ENCODE results near the gene GMEB2.

Gene GMEB2

GRCh38 chr20:63579017-63579694 is 47.7 kb downstream of the GMEB2 start:
- H3K9me3 ChIP-seq (ENCODE audit: control insufficient read depth in 1 of 2, low read length in 2 of 2): no peaks in the 10 kb centered on the region
- H3K4me3 ChIP-seq (ENCODE audit: low read depth in 1 of 2, low read length in 2 of 2): no peak overlapping the region
- no peak overlapping the region for H3K27ac ChIP-seq (ENCODE audit: low read depth, low read length)
- H3K4me1 ChIP-seq (ENCODE audit: control insufficient read depth in 1 of 2, insufficient read depth in 2 of 2, low read length in 2 of 2): peaks cover 5 to 12% of the 10 kb centered on the region in 2 donors
- H3K36me3 ChIP-seq (ENCODE audit: control insufficient read depth in 1 of 2, insufficient read depth in 2 of 2, low read length in 2 of 2): no peaks in the 10 kb centered on the region
- peaks cover 14 to 36% of the 10 kb centered on the region in 2 donors for H3K27me3 ChIP-seq (ENCODE audit: control insufficient read depth in 1 of 2, insufficient read depth in 2 of 2, low read length in 2 of 2)
- H3K9ac ChIP-seq (ENCODE audit: low read depth in 1 of 2, low read length in 2 of 2): no peak overlapping the region

- Histone ChIP-seq H3K27me3 (ENCODE audit: control insufficient read depth in 1 of 2, insufficient read depth in 2 of 2, low read length in 2 of 2) (peaks cover 14 to 36% of the 10 kb centered on the region in 2 donors), H3K36me3 (ENCODE audit: control insufficient read depth in 1 of 2, insufficient read depth in 2 of 2, low read length in 2 of 2) (no peaks in the 10 kb centered on the region), H3K4me1 (ENCODE audit: control insufficient read depth in 1 of 2, insufficient read depth in 2 of 2, low read length in 2 of 2) (peaks cover 5 to 15% of the 10 kb centered on the region in 2 donors), H3K4me3 (ENCODE audit: low read depth in 1 of 2, low read length in 2 of 2) (no peak overlapping the region), H3K9ac (ENCODE audit: low read depth in 1 of 2, low read length in 2 of 2) (no peak overlapping the region), H3K27ac (ENCODE audit: low read depth, low read length) (no peak overlapping the region), H3K9me3 (ENCODE audit: control insufficient read depth in 1 of 2, low read length in 2 of 2) (no peaks in the 10 kb centered on the region)
Measured at GRCh38 chr20:63578224-63579016, 48.5 kb downstream of the GMEB2 start.

DNA sequence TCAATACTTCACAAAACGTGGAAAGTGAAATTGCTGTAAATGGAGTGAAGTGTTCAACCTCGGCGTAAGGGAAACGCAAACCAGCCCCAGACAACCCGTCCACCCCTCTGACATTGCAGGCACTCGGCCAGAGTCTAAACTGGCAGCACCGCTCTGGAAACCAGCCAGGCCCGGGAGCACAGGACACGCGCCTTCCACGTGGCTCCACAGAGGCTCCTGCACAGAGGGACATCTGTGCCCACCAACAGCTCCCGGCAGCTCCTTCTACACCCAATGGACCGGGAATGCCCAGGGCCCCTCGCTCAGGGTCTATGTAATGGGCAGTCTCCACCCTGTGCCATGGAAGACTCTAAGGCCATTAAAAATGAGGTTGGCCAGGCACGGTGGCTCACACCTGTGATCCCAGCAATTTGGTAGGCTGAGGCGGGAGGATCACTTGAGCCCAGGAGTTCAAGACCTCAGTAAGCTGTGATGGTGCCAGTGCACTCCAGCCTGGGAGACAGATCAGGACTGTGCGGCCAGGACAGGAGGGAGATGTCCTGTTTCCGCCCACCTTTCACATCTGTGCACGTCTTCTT is 49.5 kb downstream of the GMEB2 start:
- Histone ChIP-seq H3K27ac (ENCODE audit: low read depth, low read length) (no peak overlapping the region), H3K27me3 (ENCODE audit: control insufficient read depth in 1 of 2, insufficient read depth in 2 of 2, low read length in 2 of 2) (peaks cover 14 to 28% of the 10 kb centered on the region in 2 donors), H3K9me3 (ENCODE audit: control insufficient read depth in 1 of 2, low read length in 2 of 2) (no peaks in the 10 kb centered on the region), H3K4me3 (ENCODE audit: low read depth in 1 of 2, low read length in 2 of 2) (no peak overlapping the region), H3K4me1 (ENCODE audit: control insufficient read depth in 1 of 2, insufficient read depth in 2 of 2, low read length in 2 of 2) (peaks cover 11 to 22% of the 10 kb centered on the region in 2 donors), H3K9ac (ENCODE audit: low read depth in 1 of 2, low read length in 2 of 2) (no peak overlapping the region), H3K36me3 (ENCODE audit: control insufficient read depth in 1 of 2, insufficient read depth in 2 of 2, low read length in 2 of 2) (no peaks in the 10 kb centered on the region)

DNA sequence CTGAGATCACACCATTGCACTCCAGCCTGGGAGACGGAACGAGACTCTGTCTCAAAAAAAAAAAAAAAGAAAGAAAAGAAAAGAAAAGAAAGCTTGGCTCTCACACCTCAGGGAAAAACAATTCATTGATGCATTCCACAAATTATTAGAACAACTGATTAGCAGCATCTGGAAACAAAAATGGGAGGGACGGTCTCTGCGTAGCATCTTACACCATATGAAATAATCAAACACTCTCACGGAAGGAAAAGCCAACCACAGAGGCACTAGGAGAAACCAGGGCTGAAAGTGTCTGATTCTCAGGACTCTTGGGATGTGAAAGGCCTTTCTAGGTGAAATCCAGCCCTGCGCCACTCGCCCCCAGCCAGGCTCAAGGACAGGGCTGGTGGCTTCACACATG is 50.6 kb downstream of the GMEB2 start:
- H3K9ac ChIP-seq (ENCODE audit: low read depth in 1 of 2, low read length in 2 of 2): no peak overlapping the region
- H3K9me3 ChIP-seq (ENCODE audit: control insufficient read depth in 1 of 2, low read length in 2 of 2): no peaks in the 10 kb centered on the region
- H3K4me3 ChIP-seq (ENCODE audit: low read depth in 1 of 2, low read length in 2 of 2): no peak overlapping the region
- H3K36me3 ChIP-seq (ENCODE audit: control insufficient read depth in 1 of 2, insufficient read depth in 2 of 2, low read length in 2 of 2): no peaks in the 10 kb centered on the region
- H3K27ac ChIP-seq (ENCODE audit: low read depth, low read length): no peak overlapping the region
- H3K27me3 ChIP-seq (ENCODE audit: control insufficient read depth in 1 of 2, insufficient read depth in 2 of 2, low read length in 2 of 2): peaks cover 14 to 28% of the 10 kb centered on the region in 2 donors
- H3K4me1 ChIP-seq (ENCODE audit: control insufficient read depth in 1 of 2, insufficient read depth in 2 of 2, low read length in 2 of 2): peaks cover 11 to 22% of the 10 kb centered on the region in 2 donors

GRCh38 chr20:63574829-63575743 is 51.8 kb downstream of the GMEB2 start:
- peaks cover 11 to 22% of the 10 kb centered on the region in 2 donors for H3K4me1 ChIP-seq (ENCODE audit: control insufficient read depth in 1 of 2, insufficient read depth in 2 of 2, low read length in 2 of 2)
- H3K4me3 ChIP-seq (ENCODE audit: low read depth in 1 of 2, low read length in 2 of 2): peak overlapping the region in 1 of 2 donors; percentile 63

GRCh38 chr20:63574156-63574828 is 52.6 kb downstream of the GMEB2 start, which contains the start of gene HELZ2:
Gene HELZ2, minus strand, starts transcription at chr20:63574239. Its CDS starts 1,854 bp downstream, at chr20:63572385.
- Histone ChIP-seq H3K27ac (ENCODE audit: low read depth, low read length) (no peak within 1 kb of the TSS), H3K4me3 (ENCODE audit: low read depth in 1 of 2, low read length in 2 of 2) (peak within 1 kb of the TSS; percentile 78 to 84), H3K4me1 (ENCODE audit: control insufficient read depth in 1 of 2, insufficient read depth in 2 of 2, low read length in 2 of 2) (peaks cover 11 to 22% of the 10 kb centered on the region in 2 donors), H3K9me3 (ENCODE audit: control insufficient read depth in 1 of 2, low read length in 2 of 2) (no peaks in the 10 kb centered on the region), H3K27me3 (ENCODE audit: control insufficient read depth in 1 of 2, insufficient read depth in 2 of 2, low read length in 2 of 2) (peaks cover 14 to 19% of the 10 kb centered on the region in 2 donors), H3K36me3 (ENCODE audit: control insufficient read depth in 1 of 2, insufficient read depth in 2 of 2, low read length in 2 of 2) (no peaks in the 10 kb centered on the region), H3K9ac (ENCODE audit: low read depth in 1 of 2, low read length in 2 of 2) (peak within 1 kb of the TSS; percentile 84 to 89)

More at GRCh38 chr20:63574829-63575743, 51.8 kb downstream of the GMEB2 start:
- Histone ChIP-seq H3K36me3 (ENCODE audit: control insufficient read depth in 1 of 2, insufficient read depth in 2 of 2, low read length in 2 of 2) (no peaks in the 10 kb centered on the region), H3K27me3 (ENCODE audit: control insufficient read depth in 1 of 2, insufficient read depth in 2 of 2, low read length in 2 of 2) (peaks cover 14 to 25% of the 10 kb centered on the region in 2 donors), H3K9ac (ENCODE audit: low read depth in 1 of 2, low read length in 2 of 2) (peak overlapping the region in 1 of 2 donors; percentile 45), H3K9me3 (ENCODE audit: control insufficient read depth in 1 of 2, low read length in 2 of 2) (no peaks in the 10 kb centered on the region), H3K27ac (ENCODE audit: low read depth, low read length) (no peak overlapping the region)

GRCh38 chr20:63573647-63574131 is 53.2 kb downstream of the GMEB2 start:
- Histone ChIP-seq H3K36me3 (ENCODE audit: control insufficient read depth in 1 of 2, insufficient read depth in 2 of 2, low read length in 2 of 2) (no peaks in the 10 kb centered on the region), H3K9me3 (ENCODE audit: control insufficient read depth in 1 of 2, low read length in 2 of 2) (no peaks in the 10 kb centered on the region), H3K4me1 (ENCODE audit: control insufficient read depth in 1 of 2, insufficient read depth in 2 of 2, low read length in 2 of 2) (peaks cover 11 to 27% of the 10 kb centered on the region in 2 donors), H3K27ac (ENCODE audit: low read depth, low read length) (no peak overlapping the region), H3K9ac (ENCODE audit: low read depth in 1 of 2, low read length in 2 of 2) (peak overlapping the region; percentile 84 to 89), H3K4me3 (ENCODE audit: low read depth in 1 of 2, low read length in 2 of 2) (peak overlapping the region; percentile 78 to 84), H3K27me3 (ENCODE audit: control insufficient read depth in 1 of 2, insufficient read depth in 2 of 2, low read length in 2 of 2) (peaks cover 14 to 15% of the 10 kb centered on the region in 2 donors)

GRCh38 chr20:63572788-63573646 is 53.9 kb downstream of the GMEB2 start:
- H3K4me3 ChIP-seq (ENCODE audit: low read depth in 1 of 2, low read length in 2 of 2): peak overlapping the region; percentile 78 to 84
- peaks cover 11 to 33% of the 10 kb centered on the region in 2 donors for H3K4me1 ChIP-seq (ENCODE audit: control insufficient read depth in 1 of 2, insufficient read depth in 2 of 2, low read length in 2 of 2)
- H3K9ac ChIP-seq (ENCODE audit: low read depth in 1 of 2, low read length in 2 of 2): peak overlapping the region; percentile 84 to 89
- H3K27ac ChIP-seq (ENCODE audit: low read depth, low read length): no peak overlapping the region
- H3K27me3 ChIP-seq (ENCODE audit: control insufficient read depth in 1 of 2, insufficient read depth in 2 of 2, low read length in 2 of 2): peaks cover 9 to 10% of the 10 kb centered on the region in 2 donors
- H3K36me3 ChIP-seq (ENCODE audit: control insufficient read depth in 1 of 2, insufficient read depth in 2 of 2, low read length in 2 of 2): no peaks in the 10 kb centered on the region
- no peaks in the 10 kb centered on the region for H3K9me3 ChIP-seq (ENCODE audit: control insufficient read depth in 1 of 2, low read length in 2 of 2)

All from duodenal mucosa (tissue), 2 donors.